CD4-positive, alpha-beta T cell treated with Interleukin-4 for 4 hours (primary cell): ENCODE results near the gene MAN2B2.
"Not testable (repeated sequence)": the region's sequence is repeated elsewhere in the genome, so short reads cannot be mapped to it uniquely, and the experiment has no call there.

Experiments
- DNase-seq: peaks from one replicate; pipeline ENCODE4 v3.0.0-alpha.2; 2020

Gene MAN2B2

GRCh38 chr4:6618386-6619115 lies 43.6 kb downstream of the MAN2B2 start:
- no peak for DNase-seq

- DNase-seq = no peak
These were observed 44.1 kb downstream of the MAN2B2 start for GRCh38 chr4:6619116-6619465.

- DNase-seq = no peak
These were observed 44.7 kb downstream of the MAN2B2 start for GRCh38 chr4:6619466-6620255.

GRCh38 chr4:6620296-6620695 lies 45.3 kb downstream of the MAN2B2 start:
- DNase-seq = no peak

- no peak for DNase-seq
These were observed 46.0 kb downstream of the MAN2B2 start for GRCh38 chr4:6620891-6621555.

- no peak for DNase-seq
These were observed 46.6 kb downstream of the MAN2B2 start for GRCh38 chr4:6621556-6621927.

GRCh38 chr4:6622744-6623143 lies 47.8 kb downstream of the MAN2B2 start:
- DNase-seq = no peak

- DNase-seq = no peak
These were observed 50.3 kb downstream of the MAN2B2 start for GRCh38 chr4:6625256-6625655.

- no peak for DNase-seq
These were observed 51.1 kb downstream of the MAN2B2 start for GRCh38 chr4:6626066-6626465.

GRCh38 chr4:6627832-6628231 lies 52.8 kb downstream of the MAN2B2 start:
- no peak for DNase-seq

GRCh38 chr4:6628484-6628883 lies 53.5 kb downstream of the MAN2B2 start:
- not testable (repeated sequence) for DNase-seq

GRCh38 chr4:6632125-6632524 lies 57.1 kb downstream of the MAN2B2 start:
- DNase-seq = no peak

- no peak for DNase-seq
These were observed 58.3 kb downstream of the MAN2B2 start for GRCh38 chr4:6633091-6633906.

GRCh38 chr4:6634746-6635145 lies 59.8 kb downstream of the MAN2B2 start:
- DNase-seq = no peak

- no peak for DNase-seq
These were observed 64.2 kb downstream of the MAN2B2 start for GRCh38 chr4:6639137-6639680.

- peak; percentile 95 for DNase-seq
These were observed 65.5 kb downstream of the MAN2B2 start, which contains the start of gene MRFAP1 for GRCh38 chr4:6640292-6641163. TSS of gene MRFAP1 (plus strand) at chr4:6640685. CDS start at chr4:6640863, 178 bp downstream.

- DNase-seq = peak; percentile 47
These were observed 66.4 kb downstream of the MAN2B2 start for GRCh38 chr4:6641164-6641970.

GRCh38 chr4:6641971-6642320 lies 67.0 kb downstream of the MAN2B2 start:
- DNase-seq = no peak

GRCh38 chr4:6643141-6643847 lies 68.3 kb downstream of the MAN2B2 start:
- no peak for DNase-seq
